GM12878 (cell line): ENCODE data around the gene TPST1. TPM values are rescaled to one million over a fixed set of nuclear protein-coding genes. Genes with fewer than 3 reads are reported as not detected.
A peak's percentile ranks its signal among the peaks of the same experiment; 100 is the strongest.

Source experiments
- ATAC-seq: fragments of 200-7000 bp; cut with Tn5 transposase; 3 replicates; pipeline ENCODE4 v1.9.1; 2020; ENCODE audit warnings: mild to moderate bottlenecking, moderate library complexity
- BruUV-seq: library from RNA; stranded (reverse); fragments of 400-500 nt; replicated peaks from 2 replicates; lab custom pipeline; 2021; lab: Mats Ljungman, UMichigan
- CTCF ChIA-PET: fragments of 300-600 bp; sonication (Branson Sonifier 250); formaldehyde crosslinking; extraction: SDS; loops from one replicate; lab custom pipeline; 2021; ENCODE audit warnings: inconsistent platforms; lab: Yijun Ruan, JAX
- POLR2A ChIA-PET: fragments of 350-600 bp; formaldehyde crosslinking; extraction: SDS; loops from one replicate; lab custom pipeline; 2021; ENCODE audit warnings: inconsistent platforms; lab: Charles Lee
- RAD21 ChIA-PET: fragments of 300-600 bp; sonication (Branson Sonifier 250); formaldehyde crosslinking; loops from one replicate; lab custom pipeline; 2023; ENCODE audit warnings: antibody characterized with exemption; ENCODE audit not compliant: unreplicated experiment; lab: Charles Lee
- SMC1A ChIA-PET: fragments of 300-600 bp; sonication (Branson Sonifier 250); formaldehyde crosslinking; loops from one replicate; lab custom pipeline; 2023; ENCODE audit not compliant: unreplicated experiment, uncharacterized antibody; lab: Charles Lee
- DNase-seq: peaks from one replicate; pipeline ENCODE4 v3.0.0-alpha.2; 2011; ENCODE audit warnings: low read depth, low spot score
- FAIRE-seq: peaks from 3 replicates; lab custom pipeline; 2011; peaks lifted over from hg19 to GRCh38; lab: Jason Lieb, UNC
- H2AFZ ChIP-seq: 2 replicates; pipeline ENCODE4 v1.6.0; 2011; ENCODE audit warnings: low read depth, low read length, control low read depth; ENCODE audit not compliant: control insufficient read depth
- H3K27ac ChIP-seq: 2 replicates; pipeline ENCODE4 v1.5.1; 2011; ENCODE audit warnings: control low read depth; ENCODE audit not compliant: control insufficient read depth, insufficient read depth
- H3K27me3 ChIP-seq, 2 experiments: replicated peaks in 1 of 2; 2 replicates each; pipeline versions ENCODE4 v1.6.0 to v1.6.1; 2011; ENCODE audit warnings: low read length in 1 of 2; ENCODE audit not compliant: control insufficient read depth in 2 of 2, insufficient read depth in 2 of 2
- H3K36me3 ChIP-seq, 2 experiments: 2 replicates each; pipeline ENCODE4 v1.5.1; 2011; ENCODE audit warnings: low read length in 1 of 2; ENCODE audit not compliant: control insufficient read depth in 2 of 2, insufficient read depth in 2 of 2
- H3K4me1 ChIP-seq: 2 replicates; pipeline ENCODE4 v1.6.1; 2011; ENCODE audit warnings: mild to moderate bottlenecking, low read length, moderate library complexity, mixed read lengths; ENCODE audit not compliant: control insufficient read depth, insufficient read depth
- H3K4me2 ChIP-seq: 2 replicates; pipeline ENCODE4 v1.6.0; 2011; ENCODE audit warnings: control low read depth; ENCODE audit not compliant: control insufficient read depth, insufficient read depth
- H3K4me3 ChIP-seq: fragments of 200-600 bp; sonication (generic); 2 replicates; pipeline ENCODE4 v1.5.1; 2016
- H3K79me2 ChIP-seq: 2 replicates; pipeline ENCODE4 v1.6.0; 2011; ENCODE audit warnings: low read length; ENCODE audit not compliant: control insufficient read depth, insufficient read depth
- H3K9ac ChIP-seq: 2 replicates; pipeline ENCODE4 v1.8.0; 2011; ENCODE audit warnings: low read length, control low read depth, mixed read lengths; ENCODE audit not compliant: control insufficient read depth, insufficient read depth
- H3K9me3 ChIP-seq: replicated peaks from 3 replicates; pipeline ENCODE4 v1.5.1; 2011; ENCODE audit warnings: mild to moderate bottlenecking, low read length; ENCODE audit not compliant: control insufficient read depth, insufficient read depth
- H4K20me1 ChIP-seq: 2 replicates; pipeline ENCODE4 v1.6.0; 2011; ENCODE audit not compliant: control insufficient read depth, insufficient read depth
- ASH2L ChIP-seq: fragments of 300-600, 200-600 bp; sonication (generic); IDR thresholded peaks from 2 replicates; pipeline ENCODE4 v1.6.1; 2017; ENCODE audit warnings: low read depth, mild to moderate bottlenecking, borderline replicate concordance
- BACH1 ChIP-seq: fragments of 450-650 bp; IDR thresholded peaks from 2 replicates; pipeline ENCODE4 v1.6.1; 2017; ENCODE audit warnings: mild to moderate bottlenecking, borderline replicate concordance
- EZH2 ChIP-seq: IDR thresholded peaks from 2 replicates; pipeline ENCODE4 v1.6.1; 2012; ENCODE audit warnings: low read depth, mild to moderate bottlenecking, control low read depth, inconsistent platforms, low read length, borderline replicate concordance; ENCODE audit not compliant: control insufficient read depth
- JUNB ChIP-seq: IDR thresholded peaks from 2 replicates; pipeline ENCODE4 v1.6.1; 2016; ENCODE audit warnings: antibody characterized with exemption, mild to moderate bottlenecking
- SMAD1 ChIP-seq: fragments of 450-650 bp; IDR thresholded peaks from 2 replicates; pipeline ENCODE4 v1.6.1; 2018; ENCODE audit warnings: mild to moderate bottlenecking, low read depth; ENCODE audit not compliant: partially characterized antibody
- ZNF207 ChIP-seq: fragments of 450-650 bp; IDR thresholded peaks from 2 replicates; pipeline ENCODE4 v1.6.1; 2014; ENCODE audit warnings: antibody characterized with exemption, mild to moderate bottlenecking, borderline replicate concordance
- ZNF217 ChIP-seq: fragments of 450-650 bp; IDR thresholded peaks from 2 replicates; pipeline ENCODE4 v1.6.1; 2017; ENCODE audit warnings: antibody characterized with exemption, mild to moderate bottlenecking
- WGBS: methylation state at CpG from one replicate; pipeline ENCODE4 v1.1.6; 2016; ENCODE audit warnings: low lambda C conversion rate; ENCODE audit not compliant: insufficient replicate concordance, insufficient coverage; ENCODE audit errors: missing lambda C conversion rate; 5-methylcytosine and 5-hydroxymethylcytosine counted together
- in situ Hi-C: fragments of 300-500 bp; cut with MboI; formaldehyde crosslinking; loops from 9 replicates; pipeline ENCODE4 v1.14.3; 2018; ENCODE audit warnings: mixed read lengths
- intact Hi-C: fragments of 100-400 bp; cut with micrococcal nuclease; formaldehyde crosslinking; loops from one replicate; pipeline ENCODE4 v1.14.2; 2022; ENCODE audit not compliant: unreplicated experiment
- polyA plus RNA-seq, 11 experiments: library from polyadenylated mRNA; depleted of rRNA in 4 of 11; unstranded in 6 of 11; stranded (reverse) in 5 of 11; fragments of >200 nt; fragmentation: Nextera tagmentation in 4 of 11; fragmentation: Illumina TruSeq in 1 of 11; extraction: Ambion mirVana in 4 of 11; extraction: Trizol in 1 of 11; gene quantifications; 1 replicate in 1 of 11; 2 replicates in 10 of 11; pipeline versions ENCODE4 v1.2.1 to v1.2.3, GENCODE V29; 2011 to 2016; ENCODE audit warnings: inconsistent platforms in 2 of 11, missing spikeins in 2 of 11, low read depth in 1 of 11
- total RNA-seq, 4 experiments: library from RNA; depleted of rRNA in 3 of 4; stranded (reverse); fragments of >200 nt in 3 of 4; fragmentation: Illumina TruSeq in 1 of 4; extraction: Trizol in 1 of 4; gene quantifications; 2 replicates each; pipeline versions ENCODE4 v1.2.1 to v1.2.3, GENCODE V29; 2013 to 2021
- TF ChIP-seq, protein P1 (sequence below): fragments of 150-350 bp; IDR thresholded peaks from 2 replicates; pipeline ENCODE4 v1.6.1; 2014; ENCODE audit warnings: mild to moderate bottlenecking, low read depth, low read length
- TF ChIP-seq, protein P2 (sequence below): fragments of 450-650 bp; formaldehyde crosslinking; IDR thresholded peaks from 2 replicates; pipeline ENCODE4 v1.5.0; 2022; ENCODE audit warnings: mild to moderate bottlenecking, missing genetic modification characterization
- TF ChIP-seq, protein P3 (sequence below): fragments of 450-650 bp; IDR thresholded peaks from 2 replicates; pipeline ENCODE4 v1.6.1; 2018; ENCODE audit warnings: borderline replicate concordance, mild to moderate bottlenecking; ENCODE audit not compliant: partially characterized antibody

The TPST1 gene
- total and polyA plus RNA-seq, 10 of the 15 experiments (the other 5 are each of a cell fraction or from before 2014, with no cell fraction given): 1.1 to 10.6 (median 7.5) TPM

DNA sequence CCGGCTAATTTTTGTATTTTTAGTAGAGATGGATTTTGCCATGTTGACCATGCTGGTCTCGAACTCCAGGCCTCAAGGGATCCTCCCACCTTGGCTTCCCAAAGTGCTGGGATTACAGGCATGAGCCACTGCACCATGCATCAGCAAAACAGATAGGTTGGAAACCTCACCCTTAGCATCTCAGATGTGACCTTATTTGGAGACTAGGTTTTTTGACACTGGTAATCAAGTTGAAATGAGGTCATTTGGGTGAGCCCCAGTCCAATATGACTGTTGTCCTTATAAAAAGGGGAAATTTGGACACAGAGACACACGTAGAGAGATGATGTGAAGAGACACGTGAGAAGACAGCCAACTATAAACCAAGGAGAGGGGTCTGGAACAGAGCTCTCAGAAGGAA, 42.5 kb upstream of the TPST1 start:
- no peaks in the 10 kb centered on the region; the same call in 2 of the 3 replicates for H3K9me3 ChIP-seq
- CTCF ChIA-PET: no interaction called here
- H3K9ac ChIP-seq: no peak overlapping the region
- 84% methylated on average over 4 of the region's 4 CpGs for WGBS
- in situ Hi-C loops: no loop called here
- no peak for TF ChIP-seq SMAD1
- no peak for TF ChIP-seq ZNF207
- 0 out of 2 replicates have a peak, but pooled peaks have one; percentile 11 for TF ChIP-seq JUNB
- no peaks in the 10 kb centered on the region for H4K20me1 ChIP-seq
- H3K36me3 ChIP-seq: no peaks in the 10 kb centered on the region; a peak in 1 of 4 replicates
- H3K27me3 ChIP-seq: no peaks in the 10 kb centered on the region
- peak; percentile 21; the same call in 2 of the 3 replicates for ATAC-seq
- no peaks in the 10 kb centered on the region for H3K79me2 ChIP-seq
- POLR2A ChIA-PET: no interaction called here
- H3K4me2 ChIP-seq: no peak overlapping the region
- SMC1A ChIA-PET: no interaction called here
- H3K4me3 ChIP-seq: no peak overlapping the region
- H3K27ac ChIP-seq: no peak overlapping the region
- BruUV-seq: no TSS peak
- intact Hi-C loops: no loop called here
- no peak for DNase-seq
- FAIRE-seq: no peak
- RAD21 ChIA-PET: no interaction called here
- H3K4me1 ChIP-seq: no peaks in the 10 kb centered on the region
- no peak overlapping the region for H2AFZ ChIP-seq

DNA sequence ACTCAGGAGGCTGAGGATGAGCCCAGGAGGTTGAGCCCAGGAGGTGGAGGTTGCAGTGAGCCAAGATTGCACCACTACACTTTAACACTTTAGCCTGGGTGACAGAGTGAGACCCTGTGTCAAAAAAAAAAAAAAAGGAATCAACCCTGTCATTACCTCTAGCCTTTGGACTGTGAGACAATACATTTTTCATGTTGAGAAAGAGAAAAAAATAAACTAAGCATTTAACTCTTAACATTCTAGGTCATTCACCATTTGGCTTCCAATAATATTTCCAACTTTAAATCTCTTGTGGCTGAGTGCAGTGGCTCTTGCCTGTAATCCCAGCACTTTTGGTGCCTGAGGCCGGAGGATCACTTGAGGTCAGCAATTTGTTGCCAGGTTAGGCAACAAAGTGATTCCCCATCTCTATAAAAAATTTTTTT, 41.9 kb upstream of the TPST1 start:
- FAIRE-seq: no peak
- ChIA-PET POLR2A (no interaction called here), RAD21 (interaction anchor here (0.9 kb wide), 1 partner anchor 133 kb away, joined by 4 read pairs; no protein-coding TSS in a partner anchor)
- TF ChIP-seq, protein P1, sequence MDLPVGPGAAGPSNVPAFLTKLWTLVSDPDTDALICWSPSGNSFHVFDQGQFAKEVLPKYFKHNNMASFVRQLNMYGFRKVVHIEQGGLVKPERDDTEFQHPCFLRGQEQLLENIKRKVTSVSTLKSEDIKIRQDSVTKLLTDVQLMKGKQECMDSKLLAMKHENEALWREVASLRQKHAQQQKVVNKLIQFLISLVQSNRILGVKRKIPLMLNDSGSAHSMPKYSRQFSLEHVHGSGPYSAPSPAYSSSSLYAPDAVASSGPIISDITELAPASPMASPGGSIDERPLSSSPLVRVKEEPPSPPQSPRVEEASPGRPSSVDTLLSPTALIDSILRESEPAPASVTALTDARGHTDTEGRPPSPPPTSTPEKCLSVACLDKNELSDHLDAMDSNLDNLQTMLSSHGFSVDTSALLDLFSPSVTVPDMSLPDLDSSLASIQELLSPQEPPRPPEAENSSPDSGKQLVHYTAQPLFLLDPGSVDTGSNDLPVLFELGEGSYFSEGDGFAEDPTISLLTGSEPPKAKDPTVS: no peak
- no peak for TF ChIP-seq ZNF217
- no peak for TF ChIP-seq ASH2L
- TF ChIP-seq, protein P2, sequence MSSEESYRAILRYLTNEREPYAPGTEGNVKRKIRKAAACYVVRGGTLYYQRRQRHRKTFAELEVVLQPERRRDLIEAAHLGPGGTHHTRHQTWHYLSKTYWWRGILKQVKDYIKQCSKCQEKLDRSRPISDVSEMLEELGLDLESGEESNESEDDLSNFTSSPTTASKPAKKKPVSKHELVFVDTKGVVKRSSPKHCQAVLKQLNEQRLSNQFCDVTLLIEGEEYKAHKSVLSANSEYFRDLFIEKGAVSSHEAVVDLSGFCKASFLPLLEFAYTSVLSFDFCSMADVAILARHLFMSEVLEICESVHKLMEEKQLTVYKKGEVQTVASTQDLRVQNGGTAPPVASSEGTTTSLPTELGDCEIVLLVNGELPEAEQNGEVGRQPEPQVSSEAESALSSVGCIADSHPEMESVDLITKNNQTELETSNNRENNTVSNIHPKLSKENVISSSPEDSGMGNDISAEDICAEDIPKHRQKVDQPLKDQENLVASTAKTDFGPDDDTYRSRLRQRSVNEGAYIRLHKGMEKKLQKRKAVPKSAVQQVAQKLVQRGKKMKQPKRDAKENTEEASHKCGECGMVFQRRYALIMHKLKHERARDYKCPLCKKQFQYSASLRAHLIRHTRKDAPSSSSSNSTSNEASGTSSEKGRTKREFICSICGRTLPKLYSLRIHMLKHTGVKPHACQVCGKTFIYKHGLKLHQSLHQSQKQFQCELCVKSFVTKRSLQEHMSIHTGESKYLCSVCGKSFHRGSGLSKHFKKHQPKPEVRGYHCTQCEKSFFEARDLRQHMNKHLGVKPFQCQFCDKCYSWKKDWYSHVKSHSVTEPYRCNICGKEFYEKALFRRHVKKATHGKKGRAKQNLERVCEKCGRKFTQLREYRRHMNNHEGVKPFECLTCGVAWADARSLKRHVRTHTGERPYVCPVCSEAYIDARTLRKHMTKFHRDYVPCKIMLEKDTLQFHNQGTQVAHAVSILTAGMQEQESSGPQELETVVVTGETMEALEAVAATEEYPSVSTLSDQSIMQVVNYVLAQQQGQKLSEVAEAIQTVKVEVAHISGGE (CRISPR knock-in tag): no peak
- no peak for TF ChIP-seq EZH2
- TF ChIP-seq, protein P3, sequence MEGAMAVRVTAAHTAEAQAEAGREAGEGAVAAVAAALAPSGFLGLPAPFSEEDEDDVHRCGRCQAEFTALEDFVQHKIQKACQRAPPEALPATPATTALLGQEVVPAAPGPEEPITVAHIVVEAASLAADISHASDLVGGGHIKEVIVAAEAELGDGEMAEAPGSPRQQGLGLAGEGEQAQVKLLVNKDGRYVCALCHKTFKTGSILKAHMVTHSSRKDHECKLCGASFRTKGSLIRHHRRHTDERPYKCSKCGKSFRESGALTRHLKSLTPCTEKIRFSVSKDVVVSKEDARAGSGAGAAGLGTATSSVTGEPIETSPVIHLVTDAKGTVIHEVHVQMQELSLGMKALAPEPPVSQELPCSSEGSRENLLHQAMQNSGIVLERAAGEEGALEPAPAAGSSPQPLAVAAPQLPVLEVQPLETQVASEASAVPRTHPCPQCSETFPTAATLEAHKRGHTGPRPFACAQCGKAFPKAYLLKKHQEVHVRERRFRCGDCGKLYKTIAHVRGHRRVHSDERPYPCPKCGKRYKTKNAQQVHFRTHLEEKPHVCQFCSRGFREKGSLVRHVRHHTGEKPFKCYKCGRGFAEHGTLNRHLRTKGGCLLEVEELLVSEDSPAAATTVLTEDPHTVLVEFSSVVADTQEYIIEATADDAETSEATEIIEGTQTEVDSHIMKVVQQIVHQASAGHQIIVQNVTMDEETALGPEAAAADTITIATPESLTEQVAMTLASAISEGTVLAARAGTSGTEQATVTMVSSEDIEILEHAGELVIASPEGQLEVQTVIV: no peak
- no peak for TF ChIP-seq BACH1

More for the DNA sequence above, 41.9 kb upstream of the TPST1 start:
- no peaks in the 10 kb centered on the region for H3K27me3 ChIP-seq
- H3K4me2 ChIP-seq: no peak overlapping the region
- H3K4me3 ChIP-seq: no peak overlapping the region
- intact Hi-C loops (no loop called here), in situ Hi-C loops (no loop called here)
- 100% methylated on average over 1 of the region's 1 CpG for WGBS
- H3K9ac ChIP-seq: no peak overlapping the region
- SMC1A ChIA-PET: no interaction called here
- H2AFZ ChIP-seq: no peak overlapping the region
- BruUV-seq: no TSS peak
- no peaks in the 10 kb centered on the region for H3K79me2 ChIP-seq
- no peaks in the 10 kb centered on the region for H4K20me1 ChIP-seq
- no peak overlapping the region for H3K27ac ChIP-seq
- DNase-seq (no peak), ATAC-seq (no peak)
- H3K4me1 ChIP-seq: no peaks in the 10 kb centered on the region
- CTCF ChIA-PET: no interaction called here
- no peaks in the 10 kb centered on the region; the same call in 2 of the 3 replicates for H3K9me3 ChIP-seq
- H3K36me3 ChIP-seq: no peaks in the 10 kb centered on the region
